ENCODE data around the gene TEKT5. TPM values are rescaled to one million over a fixed set of nuclear protein-coding genes. Genes with fewer than 3 reads are reported as not detected.
"Not testable (repeated sequence)": the region's sequence is repeated elsewhere in the genome, so short reads cannot be mapped to it uniquely, and the experiment has no call there.

The TEKT5 gene
- 1 to 10 TPM in 1 of 2 donors, under 1 TPM in 1; 0.36 to 3.9 TPM for total RNA-seq

GRCh38 chr16:10694830-10695229, at the start of gene TEKT5:
TSS of gene TEKT5 (minus strand) at chr16:10694930. CDS start at chr16:10694873, 57 bp downstream.
- 80% methylated on average over 5 of the region's 5 CpGs for WGBS
- H3K4me3 ChIP-seq: no peak within 1 kb of the TSS
- intact Hi-C loops (cut with DNase I): no loop called here
- H3K9me3 ChIP-seq: no peaks in the 10 kb centered on the region
- H3K4me1 ChIP-seq (replicated peaks): no peaks in the 10 kb centered on the region
- no peak for DNase-seq (ENCODE audit: low spot score)
- no peaks in the 10 kb centered on the region for H3K27me3 ChIP-seq (replicated peaks; ENCODE audit: insufficient read depth)
- H3K27ac ChIP-seq: no peak within 1 kb of the TSS
- no peak for TF ChIP-seq CTCF (IDR thresholded peaks at IDR 0.05)
- TF ChIP-seq POLR2AphosphoS5 (IDR thresholded peaks at IDR 0.05): no peak
- no peak for TF ChIP-seq POLR2A (IDR thresholded peaks at IDR 0.05)
- H3K36me3 ChIP-seq: no peaks in the 10 kb centered on the region

GRCh38 chr16:10743610-10744369, 49.1 kb upstream of the TEKT5 start, which contains the start of gene NUBP1:
TSS of gene NUBP1 (plus strand) at chr16:10743842. CDS start at chr16:10743864, 22 bp downstream.
- Histone ChIP-seq H3K27me3 (replicated peaks; ENCODE audit: insufficient read depth) (no peaks in the 10 kb centered on the region), H3K27ac (peak within 1 kb of the TSS; percentile 93), H3K4me3 (peak within 1 kb of the TSS; percentile 42 to 54), H3K4me1 (replicated peaks) (no peaks in the 10 kb centered on the region), H3K9me3 (no peaks in the 10 kb centered on the region), H3K36me3 (no peaks in the 10 kb centered on the region)
- TF ChIP-seq POLR2AphosphoS5 (IDR thresholded peaks at IDR 0.05) (peak; percentile 94), CTCF (IDR thresholded peaks at IDR 0.05) (peak in 2 of 4 experiments; percentile 8 to 33), POLR2A (IDR thresholded peaks at IDR 0.05) (peak; percentile 90)
- intact Hi-C loops (cut with DNase I): loop anchor here (5.0 to 10.0 kb wide), 4 partner anchors 84 to 1171 kb away; partner anchors contain the start of gene GSPT1
- DNase-seq (ENCODE audit: low spot score): peak; percentile 99
- WGBS: under 1% methylated on average over 57 of the region's 57 CpGs

GRCh38 chr16:10743227-10743609, 48.5 kb upstream of the TEKT5 start:
- H3K4me1 ChIP-seq (replicated peaks): no peaks in the 10 kb centered on the region
- H3K4me3 ChIP-seq: peak overlapping the region; percentile 42 to 54

GRCh38 chr16:10741844-10742243, 47.1 kb upstream of the TEKT5 start:
- intact Hi-C loops (cut with DNase I): loop anchor here (5.0 to 10.0 kb wide), 4 partner anchors 85 to 1173 kb away; partner anchors contain the start of gene GSPT1
- Histone ChIP-seq H3K36me3 (no peaks in the 10 kb centered on the region), H3K4me3 (no peak overlapping the region), H3K27ac (no peak overlapping the region), H3K9me3 (no peaks in the 10 kb centered on the region), H3K27me3 (replicated peaks; ENCODE audit: insufficient read depth) (no peaks in the 10 kb centered on the region), H3K4me1 (replicated peaks) (no peaks in the 10 kb centered on the region)
- no peak for TF ChIP-seq POLR2A (IDR thresholded peaks at IDR 0.05)
- no peak for TF ChIP-seq POLR2AphosphoS5 (IDR thresholded peaks at IDR 0.05)
- TF ChIP-seq CTCF (IDR thresholded peaks at IDR 0.05): no peak
- 55% methylated on average over 4 of the region's 4 CpGs for WGBS
- no peak for DNase-seq (ENCODE audit: low spot score)

More at GRCh38 chr16:10743227-10743609, 48.5 kb upstream of the TEKT5 start:
- 30% methylated on average over 5 of the region's 5 CpGs for WGBS
- DNase-seq (ENCODE audit: low spot score): no peak
- intact Hi-C loops (cut with DNase I): loop anchor here (5.0 to 10.0 kb wide), 4 partner anchors 84 to 1172 kb away; partner anchors contain the start of gene GSPT1
- H3K27me3 ChIP-seq (replicated peaks; ENCODE audit: insufficient read depth): no peaks in the 10 kb centered on the region
- H3K36me3 ChIP-seq: no peaks in the 10 kb centered on the region
- TF ChIP-seq POLR2AphosphoS5 (IDR thresholded peaks at IDR 0.05) (no peak), POLR2A (IDR thresholded peaks at IDR 0.05) (no peak), CTCF (IDR thresholded peaks at IDR 0.05) (no peak)
- H3K27ac ChIP-seq: peak overlapping the region; percentile 93
- no peaks in the 10 kb centered on the region for H3K9me3 ChIP-seq

GRCh38 chr16:10741249-10741648, 46.5 kb upstream of the TEKT5 start:
- not testable (repeated sequence) for H3K36me3 ChIP-seq; H3K4me1 ChIP-seq (replicated peaks); H3K27me3 ChIP-seq (replicated peaks; ENCODE audit: insufficient read depth); H3K27ac ChIP-seq; DNase-seq (ENCODE audit: low spot score); H3K4me3 ChIP-seq; H3K9me3 ChIP-seq
- WGBS: 94% methylated on average over 10 of the region's 10 CpGs
- intact Hi-C loops (cut with DNase I): loop anchor here (5.0 to 10.0 kb wide), 4 partner anchors 86 to 1174 kb away; partner anchors contain the start of gene GSPT1
